K562 (cell line): ENCODE results near the gene PDE4D. TPM values are rescaled to one million over a fixed set of nuclear protein-coding genes. Genes with fewer than 3 reads are reported as not detected.

Source experiments
- ATAC-seq: fragments of 200-7000 bp; cut with Tn5 transposase; 3 replicates; pipeline ENCODE4 v1.9.1; 2020; ENCODE audit warnings: moderate library complexity
- BruUV-seq: library from RNA; stranded (reverse); fragments of 400-500 nt; replicated peaks from 2 replicates; lab custom pipeline; 2021; lab: Mats Ljungman, UMichigan
- CTCF ChIA-PET: fragments of 300-600 bp; formaldehyde crosslinking; extraction: SDS; loops from one replicate; lab custom pipeline; 2021; ENCODE audit warnings: low intra/inter-chr PET ratio; lab: Yijun Ruan, JAX
- POLR2A ChIA-PET: fragments of 300-600, 350-650 bp; sonication (Branson Sonifier 250); formaldehyde crosslinking; extraction: SDS; loops from one replicate; lab custom pipeline; 2021; ENCODE audit warnings: antibody characterized with exemption, inconsistent platforms; lab: Yijun Ruan, JAX
- DNase-seq, 4 experiments: peaks; one replicate each; pipeline versions ENCODE4 v3.0.0 to v3.0.0-alpha.2; 2011 to 2018; ENCODE audit warnings: low spot score in 3 of 4, mixed read lengths in 3 of 4; ENCODE audit errors: extremely low read depth in 1 of 4
- FAIRE-seq: peaks from 2 replicates; lab custom pipeline; 2011; peaks lifted over from hg19 to GRCh38; lab: Jason Lieb, UNC
- H2AFZ ChIP-seq: 2 replicates; pipeline ENCODE4 v1.6.0; 2011; ENCODE audit warnings: low read depth, low read length, control low read depth, inconsistent platforms
- H3K27ac ChIP-seq: fragments of 200-600 bp; 3 replicates; pipeline ENCODE4 v1.8.0; 2011; ENCODE audit warnings: low read depth, mild to moderate bottlenecking, control low read depth, inconsistent platforms, low read length, moderate library complexity, mixed read lengths; ENCODE audit errors: extremely low read depth
- H3K27me3 ChIP-seq, 2 experiments: fragments of 300-600 bp in 1 of 2; 2 replicates in 1 of 2; 3 replicates in 1 of 2; pipeline versions ENCODE4 v1.6.0 to v1.8.0; 2011; ENCODE audit warnings: inconsistent platforms in 2 of 2, low read length in 2 of 2, mild to moderate bottlenecking in 1 of 2, mixed read lengths in 1 of 2, moderate library complexity in 1 of 2; ENCODE audit not compliant: control insufficient read depth in 2 of 2, insufficient read depth in 2 of 2
- H3K36me3 ChIP-seq: fragments of 300-600 bp; 3 replicates; pipeline ENCODE4 v1.8.0; 2011; ENCODE audit warnings: mild to moderate bottlenecking, low read length, inconsistent platforms; ENCODE audit not compliant: control insufficient read depth, insufficient read depth
- H3K4me1 ChIP-seq, 2 experiments: fragments of 200-600 bp in 1 of 2; replicated peaks in 1 of 2; 2 replicates in 1 of 2; 3 replicates in 1 of 2; pipeline versions ENCODE4 v1.5.1 to v1.8.0; 2011; ENCODE audit warnings: inconsistent platforms in 2 of 2, low read length in 2 of 2, mild to moderate bottlenecking in 1 of 2, mixed read lengths in 1 of 2, moderate library complexity in 1 of 2; ENCODE audit not compliant: control insufficient read depth in 2 of 2, insufficient read depth in 2 of 2
- H3K4me2 ChIP-seq: 2 replicates; pipeline ENCODE4 v1.6.1; 2011; ENCODE audit warnings: low read length, control low read depth, inconsistent platforms, mixed read lengths; ENCODE audit not compliant: insufficient read depth
- H3K4me3 ChIP-seq: fragments of 200-600 bp; sonication (generic), shearing (Covaris generic); 2 replicates; pipeline ENCODE4 v1.5.1; 2016; ENCODE audit warnings: control low read depth, inconsistent platforms
- H3K79me2 ChIP-seq: fragments of 200-600 bp; 3 replicates; pipeline ENCODE4 v1.8.0; 2011; ENCODE audit warnings: low read length, inconsistent platforms; ENCODE audit not compliant: control insufficient read depth, insufficient read depth
- H3K9ac ChIP-seq, 2 experiments: 2 replicates each; pipeline versions ENCODE4 v1.6.0 to v1.6.1; 2011; ENCODE audit warnings: low read depth in 2 of 2, low read length in 2 of 2, control low read depth in 1 of 2, inconsistent platforms in 1 of 2, mild to moderate bottlenecking in 1 of 2, mixed read lengths in 1 of 2; ENCODE audit not compliant: insufficient read depth in 1 of 2
- H3K9me1 ChIP-seq: one replicate; pipeline ENCODE4 v1.6.0; 2011; ENCODE audit warnings: inconsistent platforms, mild to moderate bottlenecking, low read length, moderate library complexity; ENCODE audit not compliant: control insufficient read depth, insufficient read depth
- H3K9me3 ChIP-seq: replicated peaks from 2 replicates; pipeline ENCODE4 v1.5.1; 2011; ENCODE audit warnings: low read depth, low read length, inconsistent platforms; ENCODE audit not compliant: control insufficient read depth, insufficient read depth
- H4K20me1 ChIP-seq: replicated peaks from 2 replicates; pipeline ENCODE4 v1.6.1; 2011; ENCODE audit warnings: low read length, inconsistent platforms, mixed read lengths; ENCODE audit not compliant: control insufficient read depth, insufficient read depth
- GABPA ChIP-seq: fragments of 200-800 bp; sonication (Bioruptor generic); conservative IDR thresholded peaks from 2 replicates; pipeline ENCODE4 v1.6.1; 2016; ENCODE audit warnings: low read depth, missing genetic modification characterization, missing compliant biosample characterization
- SMARCE1 ChIP-seq: fragments of 450-650 bp; IDR thresholded peaks from 2 replicates; pipeline ENCODE4 v1.7.1; 2016; ENCODE audit warnings: mild to moderate bottlenecking
- ZNF589 ChIP-seq: fragments of 200-800 bp; sonication (Bioruptor generic); IDR thresholded peaks from 2 replicates; pipeline ENCODE4 v1.6.1; 2016; ENCODE audit warnings: low read depth, missing genetic modification characterization, missing compliant biosample characterization
- WGBS: fragments of 100-300 bp; shearing (Covaris generic); methylation state at CpG from one replicate; pipeline ENCODE4 v1.1.6; 2016; ENCODE audit warnings: low coverage, mixed read lengths; ENCODE audit not compliant: insufficient coverage; ENCODE audit errors: missing lambda C conversion rate; 5-methylcytosine and 5-hydroxymethylcytosine counted together
- in situ Hi-C: fragments of 300-500 bp; cut with MboI; formaldehyde crosslinking; loops from 4 replicates; pipeline ENCODE4 v1.15.0; 2018; ENCODE audit warnings: inconsistent platforms, mixed read lengths
- intact Hi-C: fragments of 100-400 bp; cut with micrococcal nuclease; formaldehyde crosslinking; loops from 2 replicates; pipeline ENCODE4 v1.14.2; 2022
- polyA plus RNA-seq, 8 experiments: library from polyadenylated mRNA; depleted of rRNA in 4 of 8; stranded (reverse) in 5 of 8; unstranded in 3 of 8; fragments of >200 nt; fragmentation: Nextera tagmentation in 2 of 8; fragmentation: Illumina TruSeq in 1 of 8; extraction: Ambion mirVana in 2 of 8; extraction: Trizol in 1 of 8; gene quantifications; 2 replicates each; pipeline versions ENCODE4 v1.2.1 to v1.2.3, GENCODE V29; 2011 to 2014; ENCODE audit warnings: inconsistent platforms in 1 of 8, missing spikeins in 1 of 8
- total RNA-seq, 7 experiments: library from RNA; depleted of rRNA in 6 of 7; stranded (reverse); fragments of >200 nt in 6 of 7; fragmentation: Illumina TruSeq in 2 of 7; extraction: Trizol in 2 of 7; gene quantifications; 2 replicates each; pipeline versions ENCODE4 v1.2.1 to v1.2.3, GENCODE V29; 2011 to 2021; ENCODE audit warnings: low replicate concordance in 1 of 7

Gene PDE4D
- total and polyA plus RNA-seq, 9 of the 15 experiments (the other 6 are each of a cell fraction or from before 2014, with no cell fraction given): 0.04 to 0.46 (median 0.13) TPM

DNA sequence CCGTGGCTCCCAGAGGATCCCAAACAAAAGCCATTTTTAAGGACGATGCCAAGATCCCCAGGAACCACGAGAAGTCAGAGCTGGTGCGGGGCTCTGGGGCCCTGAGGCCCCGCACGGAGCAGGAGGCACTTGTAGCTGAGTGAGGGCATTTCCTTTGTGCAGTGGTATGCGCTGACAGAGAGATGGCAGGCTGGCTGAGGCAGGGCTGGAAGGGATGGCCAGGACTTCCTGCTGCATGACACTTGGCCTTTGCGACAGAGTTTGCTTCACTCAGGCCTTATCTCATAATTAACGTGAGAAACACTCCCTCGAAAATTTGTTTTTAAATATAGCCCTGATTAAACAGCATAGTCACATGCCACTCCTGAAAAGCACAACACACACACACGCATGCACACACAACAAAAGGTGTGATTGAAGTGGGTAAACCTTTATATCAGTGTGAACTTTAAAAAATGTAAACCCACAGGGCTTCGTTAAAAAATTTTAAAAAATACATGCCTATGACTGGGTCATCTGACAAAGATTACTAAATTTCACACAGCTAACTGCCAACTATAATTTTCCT is 536.6 kb downstream of the PDE4D start:
- no peaks in the 10 kb centered on the region for H3K27me3 ChIP-seq
- TF ChIP-seq SMARCE1: no peak
- 0 out of 2 replicates have a peak, but pooled peaks have one; percentile 31 for TF ChIP-seq GABPA (tag)
- TF ChIP-seq, all 486 proteins: peak for 1
- intact Hi-C loops (no loop called here), in situ Hi-C loops (no loop called here)
- no peaks in the 10 kb centered on the region for H3K79me2 ChIP-seq
- ChIA-PET POLR2A (no interaction called here), CTCF (no interaction called here)
- H2AFZ ChIP-seq: no peak overlapping the region
- H4K20me1 ChIP-seq: no peaks in the 10 kb centered on the region
- 0% methylated on average over 12 of the region's 12 CpGs for WGBS
- H3K4me1 ChIP-seq: no peaks in the 10 kb centered on the region
- no peaks in the 10 kb centered on the region for H3K9me3 ChIP-seq
- no peak overlapping the region for H3K9ac ChIP-seq
- ATAC-seq: no peak
- BruUV-seq: no TSS peak
- H3K4me2 ChIP-seq: no peak overlapping the region
- no peak overlapping the region for H3K4me3 ChIP-seq
- H3K36me3 ChIP-seq: no peaks in the 10 kb centered on the region
- no peaks in the 10 kb centered on the region for H3K9me1 ChIP-seq
- no peak overlapping the region for H3K27ac ChIP-seq
- DNase-seq: peak in 1 of 4 experiments; percentile 6
- no peak for FAIRE-seq

DNA sequence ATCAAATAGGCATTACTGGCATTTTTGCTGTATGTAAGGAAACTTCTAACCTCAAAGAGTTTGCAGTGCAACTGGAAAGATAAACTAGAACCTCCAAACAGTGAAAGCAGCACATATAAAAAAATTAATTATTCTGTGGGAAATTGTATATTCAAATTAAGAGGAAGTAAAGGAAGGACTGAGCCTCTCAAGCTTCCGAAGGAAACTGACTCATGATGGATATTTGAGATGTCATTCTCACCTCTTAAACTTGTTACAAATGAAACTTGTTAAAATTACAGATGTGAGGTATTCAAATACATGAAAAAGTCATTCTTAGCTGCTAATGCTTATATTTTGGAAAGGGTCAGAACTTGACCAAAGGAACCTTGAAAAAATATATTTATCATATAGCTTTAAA is 538.7 kb downstream of the PDE4D start:
- H3K9me1 ChIP-seq: no peaks in the 10 kb centered on the region
- H3K79me2 ChIP-seq: no peaks in the 10 kb centered on the region
- no peak for TF ChIP-seq ZNF589 (CRISPR knock-in tag)
- POLR2A ChIA-PET: no interaction called here
- H3K27ac ChIP-seq: no peak overlapping the region
- FAIRE-seq (no peak), DNase-seq (no peak), ATAC-seq (no peak)
- H3K4me2 ChIP-seq: no peak overlapping the region
- no peaks in the 10 kb centered on the region for H3K36me3 ChIP-seq
- no peaks in the 10 kb centered on the region for H3K27me3 ChIP-seq
- WGBS: 0% methylated on average over 1 of the region's 1 CpG
- H3K4me1 ChIP-seq: no peaks in the 10 kb centered on the region
- H3K9ac ChIP-seq: no peak overlapping the region
- H3K9me3 ChIP-seq: no peaks in the 10 kb centered on the region
- intact Hi-C loops (no loop called here), in situ Hi-C loops (no loop called here)
- no peak overlapping the region for H2AFZ ChIP-seq
- H3K4me3 ChIP-seq: no peak overlapping the region
- BruUV-seq: no TSS peak
- no peaks in the 10 kb centered on the region for H4K20me1 ChIP-seq
- CTCF ChIA-PET: no interaction called here
